Measurements from ENCODE around the gene RASGRF1.

- TF ChIP-seq FOXK1 (CRISPR knock-in tag; IDR thresholded peaks at IDR 0.05; ENCODE audit: borderline replicate concordance) (no peak), TCF7 (IDR thresholded peaks at IDR 0.05; ENCODE audit: borderline replicate concordance) (no peak), SLC30A9 (CRISPR knock-in tag; IDR thresholded peaks at IDR 0.05) (no peak), ZBTB8A (IDR thresholded peaks at IDR 0.05; ENCODE audit: partially characterized antibody) (no peak), ARID3A (IDR thresholded peaks at IDR 0.05; ENCODE audit: borderline replicate concordance, low read depth, low read length) (no peak), SP2 (IDR thresholded peaks at IDR 0.05; ENCODE audit: extremely low read depth, low read depth, low read length, poor library complexity, severe bottlenecking) (no peak), ZNF217 (CRISPR knock-in tag; IDR thresholded peaks at IDR 0.05) (no peak)
- TF ChIP-seq, protein P1, sequence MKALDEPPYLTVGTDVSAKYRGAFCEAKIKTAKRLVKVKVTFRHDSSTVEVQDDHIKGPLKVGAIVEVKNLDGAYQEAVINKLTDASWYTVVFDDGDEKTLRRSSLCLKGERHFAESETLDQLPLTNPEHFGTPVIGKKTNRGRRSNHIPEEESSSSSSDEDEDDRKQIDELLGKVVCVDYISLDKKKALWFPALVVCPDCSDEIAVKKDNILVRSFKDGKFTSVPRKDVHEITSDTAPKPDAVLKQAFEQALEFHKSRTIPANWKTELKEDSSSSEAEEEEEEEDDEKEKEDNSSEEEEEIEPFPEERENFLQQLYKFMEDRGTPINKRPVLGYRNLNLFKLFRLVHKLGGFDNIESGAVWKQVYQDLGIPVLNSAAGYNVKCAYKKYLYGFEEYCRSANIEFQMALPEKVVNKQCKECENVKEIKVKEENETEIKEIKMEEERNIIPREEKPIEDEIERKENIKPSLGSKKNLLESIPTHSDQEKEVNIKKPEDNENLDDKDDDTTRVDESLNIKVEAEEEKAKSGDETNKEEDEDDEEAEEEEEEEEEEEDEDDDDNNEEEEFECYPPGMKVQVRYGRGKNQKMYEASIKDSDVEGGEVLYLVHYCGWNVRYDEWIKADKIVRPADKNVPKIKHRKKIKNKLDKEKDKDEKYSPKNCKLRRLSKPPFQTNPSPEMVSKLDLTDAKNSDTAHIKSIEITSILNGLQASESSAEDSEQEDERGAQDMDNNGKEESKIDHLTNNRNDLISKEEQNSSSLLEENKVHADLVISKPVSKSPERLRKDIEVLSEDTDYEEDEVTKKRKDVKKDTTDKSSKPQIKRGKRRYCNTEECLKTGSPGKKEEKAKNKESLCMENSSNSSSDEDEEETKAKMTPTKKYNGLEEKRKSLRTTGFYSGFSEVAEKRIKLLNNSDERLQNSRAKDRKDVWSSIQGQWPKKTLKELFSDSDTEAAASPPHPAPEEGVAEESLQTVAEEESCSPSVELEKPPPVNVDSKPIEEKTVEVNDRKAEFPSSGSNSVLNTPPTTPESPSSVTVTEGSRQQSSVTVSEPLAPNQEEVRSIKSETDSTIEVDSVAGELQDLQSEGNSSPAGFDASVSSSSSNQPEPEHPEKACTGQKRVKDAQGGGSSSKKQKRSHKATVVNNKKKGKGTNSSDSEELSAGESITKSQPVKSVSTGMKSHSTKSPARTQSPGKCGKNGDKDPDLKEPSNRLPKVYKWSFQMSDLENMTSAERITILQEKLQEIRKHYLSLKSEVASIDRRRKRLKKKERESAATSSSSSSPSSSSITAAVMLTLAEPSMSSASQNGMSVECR (CRISPR knock-in tag; IDR thresholded peaks at IDR 0.05): no peak
- TF ChIP-seq, protein P2, sequence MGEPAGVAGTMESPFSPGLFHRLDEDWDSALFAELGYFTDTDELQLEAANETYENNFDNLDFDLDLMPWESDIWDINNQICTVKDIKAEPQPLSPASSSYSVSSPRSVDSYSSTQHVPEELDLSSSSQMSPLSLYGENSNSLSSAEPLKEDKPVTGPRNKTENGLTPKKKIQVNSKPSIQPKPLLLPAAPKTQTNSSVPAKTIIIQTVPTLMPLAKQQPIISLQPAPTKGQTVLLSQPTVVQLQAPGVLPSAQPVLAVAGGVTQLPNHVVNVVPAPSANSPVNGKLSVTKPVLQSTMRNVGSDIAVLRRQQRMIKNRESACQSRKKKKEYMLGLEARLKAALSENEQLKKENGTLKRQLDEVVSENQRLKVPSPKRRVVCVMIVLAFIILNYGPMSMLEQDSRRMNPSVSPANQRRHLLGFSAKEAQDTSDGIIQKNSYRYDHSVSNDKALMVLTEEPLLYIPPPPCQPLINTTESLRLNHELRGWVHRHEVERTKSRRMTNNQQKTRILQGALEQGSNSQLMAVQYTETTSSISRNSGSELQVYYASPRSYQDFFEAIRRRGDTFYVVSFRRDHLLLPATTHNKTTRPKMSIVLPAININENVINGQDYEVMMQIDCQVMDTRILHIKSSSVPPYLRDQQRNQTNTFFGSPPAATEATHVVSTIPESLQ (CRISPR knock-in tag; IDR thresholded peaks at IDR 0.05): no peak
These were observed 122.5 kb downstream of the RASGRF1 start for GRCh38 chr15:78968114-78968513.
